ENCODE data around the gene RNPEP. TPM values are rescaled to one million over a fixed set of nuclear protein-coding genes. Genes with fewer than 3 reads are reported as not detected.
"Not testable (repeated sequence)": the region's sequence is repeated elsewhere in the genome, so short reads cannot be mapped to it uniquely, and the experiment has no call there.

The RNPEP gene
- total RNA-seq: 76.3 and 77.6 TPM in 2 replicates

GRCh38 chr1:201982623-201983379 lies at the start of gene RNPEP:
Gene RNPEP, plus strand, starts transcription at chr1:201982648. Its CDS starts 19 bp downstream, at chr1:201982667.
- DNase-seq (ENCODE audit: extremely low read depth, low read depth, low spot score): no peak

GRCh38 chr1:201933840-201934430 lies 48.5 kb upstream of the RNPEP start:
- DNase-seq (ENCODE audit: extremely low read depth, low read depth, low spot score): no peak

- DNase-seq (ENCODE audit: extremely low read depth, low read depth, low spot score): no peak
Measured at GRCh38 chr1:201937624-201938213, 44.7 kb upstream of the RNPEP start.

GRCh38 chr1:201938440-201939035 lies 43.9 kb upstream of the RNPEP start:
- no peak for DNase-seq (ENCODE audit: extremely low read depth, low read depth, low spot score)

GRCh38 chr1:201939148-201939547 lies 43.3 kb upstream of the RNPEP start:
- DNase-seq (ENCODE audit: extremely low read depth, low read depth, low spot score): no peak

- DNase-seq (ENCODE audit: extremely low read depth, low read depth, low spot score): no peak
Measured at GRCh38 chr1:201939574-201939973, 42.9 kb upstream of the RNPEP start.

GRCh38 chr1:201940316-201940715 lies 42.1 kb upstream of the RNPEP start:
- DNase-seq (ENCODE audit: extremely low read depth, low read depth, low spot score): not testable (repeated sequence)

- no peak for DNase-seq (ENCODE audit: extremely low read depth, low read depth, low spot score)
Measured at GRCh38 chr1:201941420-201942128, 40.9 kb upstream of the RNPEP start.

GRCh38 chr1:201942129-201942495 lies 40.3 kb upstream of the RNPEP start:
- DNase-seq (ENCODE audit: extremely low read depth, low read depth, low spot score): no peak

- DNase-seq (ENCODE audit: extremely low read depth, low read depth, low spot score): no peak
Measured at GRCh38 chr1:201944002-201944401, 38.4 kb upstream of the RNPEP start.

GRCh38 chr1:201944639-201945038 lies 37.8 kb upstream of the RNPEP start:
- no peak for DNase-seq (ENCODE audit: extremely low read depth, low read depth, low spot score)

- no peak for DNase-seq (ENCODE audit: extremely low read depth, low read depth, low spot score)
Measured at GRCh38 chr1:201945157-201945556, 37.3 kb upstream of the RNPEP start.

- no peak for DNase-seq (ENCODE audit: extremely low read depth, low read depth, low spot score)
Measured at GRCh38 chr1:201945863-201946223, 36.6 kb upstream of the RNPEP start.

- DNase-seq (ENCODE audit: extremely low read depth, low read depth, low spot score): peak; percentile 27
Measured at GRCh38 chr1:201946224-201946908, 36.1 kb upstream of the RNPEP start, which contains the start of gene LMOD1. Gene LMOD1, minus strand, starts transcription at chr1:201946548. Its CDS starts 208 bp downstream, at chr1:201946340.

GRCh38 chr1:201947697-201948008 lies 34.8 kb upstream of the RNPEP start:
- DNase-seq (ENCODE audit: extremely low read depth, low read depth, low spot score): no peak

- no peak for DNase-seq (ENCODE audit: extremely low read depth, low read depth, low spot score)
Measured at GRCh38 chr1:201949491-201949890, 33.0 kb upstream of the RNPEP start.

- DNase-seq (ENCODE audit: extremely low read depth, low read depth, low spot score): no peak
Measured at GRCh38 chr1:201954263-201955008, 28.0 kb upstream of the RNPEP start.

GRCh38 chr1:201955009-201955728 lies 27.3 kb upstream of the RNPEP start, which contains the start of gene TIMM17A:
Gene TIMM17A, plus strand, starts transcription at chr1:201955503. Its CDS starts 24 bp downstream, at chr1:201955527.
- peak; percentile 89 for DNase-seq (ENCODE audit: extremely low read depth, low read depth, low spot score)

- no peak for DNase-seq (ENCODE audit: extremely low read depth, low read depth, low spot score)
Measured at GRCh38 chr1:201955729-201956143, 26.7 kb upstream of the RNPEP start.

All from glomerular endothelial cell (primary cell).